ENCODE data around the gene RPS27L. TPM values are rescaled to one million over a fixed set of nuclear protein-coding genes. Genes with fewer than 3 reads are reported as not detected.

RPS27L gene
- total RNA-seq, 1 experiment from 2014 or later = 154 TPM

DNA sequence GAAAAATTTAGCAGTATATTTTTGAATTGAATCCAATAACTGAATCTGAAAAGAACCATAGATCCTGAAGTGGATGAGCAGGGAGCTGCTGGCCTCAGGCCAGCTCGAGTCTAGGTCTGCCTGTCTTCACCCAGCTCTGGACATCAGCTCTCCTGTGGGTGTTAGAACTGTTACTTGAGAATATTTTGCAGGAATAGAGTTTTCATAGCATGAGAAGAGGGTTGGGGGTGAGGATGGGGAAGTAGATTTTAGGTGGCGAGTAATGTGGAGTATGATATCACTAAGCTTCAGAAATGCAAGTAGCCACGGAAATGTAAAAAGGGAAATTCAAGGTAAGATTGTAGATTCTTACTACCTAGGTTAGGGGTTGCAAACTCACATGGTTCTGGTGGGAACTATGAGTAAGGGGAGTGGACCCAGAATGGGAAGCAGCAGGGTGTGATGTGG lies 38.3 kb upstream of the RPS27L start:
- intact Hi-C loops (cut with micrococcal nuclease) = no loop called here
- no TSS peak for BruUV-seq (replicated peaks)
- H3K27ac Mint-ChIP-seq (ENCODE audit: low read depth, unreplicated experiment) = no peak overlapping the region
- H3K9me3 Mint-ChIP-seq (ENCODE audit: unreplicated experiment) = no peaks in the 10 kb centered on the region
- H3K4me1 Mint-ChIP-seq (ENCODE audit: insufficient read depth, unreplicated experiment) = peaks cover 20% of the 10 kb centered on the region
- H3K27me3 Mint-ChIP-seq (ENCODE audit: insufficient read depth, unreplicated experiment) = no peaks in the 10 kb centered on the region
- no peak overlapping the region for H3K4me3 Mint-ChIP-seq (ENCODE audit: unreplicated experiment)
- POLR2A ChIA-PET = interaction anchor here (1.1 to 1.7 kb wide), 2 partner anchors 9 to 31 kb away, joined by 3 to 4 read pairs; no protein-coding TSS in a partner anchor
- no peaks in the 10 kb centered on the region for H3K36me3 Mint-ChIP-seq (ENCODE audit: insufficient read depth, unreplicated experiment)
- TF ChIP-seq, protein P1, sequence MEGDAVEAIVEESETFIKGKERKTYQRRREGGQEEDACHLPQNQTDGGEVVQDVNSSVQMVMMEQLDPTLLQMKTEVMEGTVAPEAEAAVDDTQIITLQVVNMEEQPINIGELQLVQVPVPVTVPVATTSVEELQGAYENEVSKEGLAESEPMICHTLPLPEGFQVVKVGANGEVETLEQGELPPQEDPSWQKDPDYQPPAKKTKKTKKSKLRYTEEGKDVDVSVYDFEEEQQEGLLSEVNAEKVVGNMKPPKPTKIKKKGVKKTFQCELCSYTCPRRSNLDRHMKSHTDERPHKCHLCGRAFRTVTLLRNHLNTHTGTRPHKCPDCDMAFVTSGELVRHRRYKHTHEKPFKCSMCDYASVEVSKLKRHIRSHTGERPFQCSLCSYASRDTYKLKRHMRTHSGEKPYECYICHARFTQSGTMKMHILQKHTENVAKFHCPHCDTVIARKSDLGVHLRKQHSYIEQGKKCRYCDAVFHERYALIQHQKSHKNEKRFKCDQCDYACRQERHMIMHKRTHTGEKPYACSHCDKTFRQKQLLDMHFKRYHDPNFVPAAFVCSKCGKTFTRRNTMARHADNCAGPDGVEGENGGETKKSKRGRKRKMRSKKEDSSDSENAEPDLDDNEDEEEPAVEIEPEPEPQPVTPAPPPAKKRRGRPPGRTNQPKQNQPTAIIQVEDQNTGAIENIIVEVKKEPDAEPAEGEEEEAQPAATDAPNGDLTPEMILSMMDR (IDR thresholded peaks at IDR 0.05; ENCODE audit: unreplicated experiment) = no peak
- no peak for DNase-seq (ENCODE audit: unreplicated experiment)
- CTCF ChIA-PET = no interaction called here

DNA sequence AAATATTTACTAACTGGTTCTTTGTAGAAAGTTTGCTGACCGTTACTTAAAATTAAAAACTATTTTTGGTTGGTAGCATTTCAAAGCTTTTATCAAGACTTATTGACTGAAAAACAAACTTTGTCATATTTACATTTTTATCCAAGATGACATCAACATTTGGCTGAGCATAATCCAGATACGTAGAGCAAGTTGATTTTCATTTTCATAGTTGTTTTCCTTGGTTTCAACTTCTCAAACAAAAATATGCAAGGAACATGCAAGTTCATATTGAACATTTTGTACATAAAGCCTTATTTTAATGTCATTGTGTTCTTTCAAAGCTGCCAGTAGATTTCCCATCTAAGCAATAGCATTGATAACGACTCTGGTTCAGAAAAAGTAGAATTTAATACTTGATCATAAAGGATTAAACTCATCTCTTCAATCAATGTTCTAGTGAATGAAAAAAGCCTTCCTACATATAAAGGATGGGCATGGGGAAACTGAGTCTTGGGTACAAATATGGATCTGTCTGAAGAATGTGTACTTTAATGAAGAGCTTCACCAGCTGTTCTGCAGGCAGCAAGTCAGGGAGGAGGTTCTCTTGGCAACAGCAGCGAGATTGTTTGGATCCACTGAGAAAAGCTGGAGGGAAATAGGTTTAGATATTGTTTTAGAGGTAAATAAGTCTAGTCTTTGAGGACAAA lies 37.7 kb upstream of the RPS27L start:
- POLR2A ChIA-PET = interaction anchor here (0.7 to 4.4 kb wide), 5 partner anchors 9 to 368 kb away, joined by 3 to 24 read pairs (median 3); partner anchors contain the start of gene RPS27L
- Mint-ChIP-seq H3K27me3 (ENCODE audit: insufficient read depth, unreplicated experiment) (no peaks in the 10 kb centered on the region), H3K4me3 (ENCODE audit: unreplicated experiment) (no peak overlapping the region), H3K27ac (ENCODE audit: low read depth, unreplicated experiment) (no peak overlapping the region), H3K4me1 (ENCODE audit: insufficient read depth, unreplicated experiment) (peaks cover 26% of the 10 kb centered on the region), H3K36me3 (ENCODE audit: insufficient read depth, unreplicated experiment) (no peaks in the 10 kb centered on the region), H3K9me3 (ENCODE audit: unreplicated experiment) (no peaks in the 10 kb centered on the region)
- TF ChIP-seq, protein P1 (IDR thresholded peaks at IDR 0.05; ENCODE audit: unreplicated experiment) = no peak
- CTCF ChIA-PET = no interaction called here
- DNase-seq (ENCODE audit: unreplicated experiment) = no peak
- BruUV-seq (replicated peaks) = no TSS peak
- intact Hi-C loops (cut with micrococcal nuclease) = no loop called here

DNA sequence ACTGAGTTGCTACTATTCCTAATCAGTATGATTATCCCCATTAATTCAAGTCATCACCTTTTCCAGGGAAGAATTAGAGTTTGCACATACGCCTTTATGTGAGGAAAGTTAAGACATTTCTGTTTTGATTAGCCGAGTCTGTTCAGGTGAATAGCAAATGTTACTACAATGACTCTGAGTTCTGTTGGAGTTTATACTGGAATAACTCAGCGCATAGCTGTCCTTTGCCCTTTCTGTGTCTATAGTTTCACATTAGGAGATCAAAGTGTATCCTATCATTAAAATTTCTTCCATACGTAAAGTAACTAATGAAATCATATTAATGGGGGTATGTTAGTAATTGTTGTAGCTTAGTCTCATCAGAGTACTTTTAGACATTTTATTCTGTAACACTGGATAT lies 37.0 kb upstream of the RPS27L start:
- Mint-ChIP-seq H3K4me3 (ENCODE audit: unreplicated experiment) (no peak overlapping the region), H3K36me3 (ENCODE audit: insufficient read depth, unreplicated experiment) (no peaks in the 10 kb centered on the region), H3K4me1 (ENCODE audit: insufficient read depth, unreplicated experiment) (peaks cover 28% of the 10 kb centered on the region), H3K27me3 (ENCODE audit: insufficient read depth, unreplicated experiment) (no peaks in the 10 kb centered on the region), H3K27ac (ENCODE audit: low read depth, unreplicated experiment) (no peak overlapping the region), H3K9me3 (ENCODE audit: unreplicated experiment) (no peaks in the 10 kb centered on the region)
- ChIA-PET POLR2A (interaction anchor here (0.7 to 4.4 kb wide), 5 partner anchors 8 to 369 kb away, joined by 3 to 24 read pairs (median 4); partner anchors contain the start of gene RPS27L), CTCF (no interaction called here)
- no peak for DNase-seq (ENCODE audit: unreplicated experiment)
- intact Hi-C loops (cut with micrococcal nuclease) = no loop called here
- TF ChIP-seq, protein P1 (IDR thresholded peaks at IDR 0.05; ENCODE audit: unreplicated experiment) = no peak
- no TSS peak for BruUV-seq (replicated peaks)

DNA sequence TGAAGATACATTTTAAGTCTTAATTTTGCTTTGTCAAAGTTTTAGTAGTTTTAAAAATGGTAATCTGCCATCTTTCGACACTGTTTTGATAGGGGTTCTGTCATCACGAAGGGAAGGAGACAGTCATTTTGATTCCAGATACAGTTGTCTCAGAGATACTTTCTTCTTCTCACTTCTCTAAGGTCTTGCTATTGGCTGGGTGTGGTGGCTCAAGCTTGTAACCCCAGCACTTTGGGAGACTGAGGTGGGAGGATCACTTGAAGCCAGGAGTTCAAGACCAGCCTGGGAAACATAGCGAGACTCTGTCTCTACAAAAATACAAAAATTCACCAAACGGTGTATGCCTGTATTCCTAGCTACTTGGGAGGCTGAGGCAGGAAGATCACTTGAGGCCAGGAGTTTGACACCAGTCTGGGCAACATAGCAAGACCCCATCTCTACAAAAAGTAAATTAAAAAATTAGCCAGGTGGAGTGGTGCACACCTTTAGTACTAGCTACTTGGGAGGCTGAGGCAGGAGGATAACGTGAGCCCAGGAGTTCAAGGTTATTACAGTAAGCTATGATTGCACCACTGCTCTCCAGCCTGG lies 35.4 kb upstream of the RPS27L start:
- Mint-ChIP-seq H3K9me3 (ENCODE audit: unreplicated experiment) (no peaks in the 10 kb centered on the region), H3K27me3 (ENCODE audit: insufficient read depth, unreplicated experiment) (no peaks in the 10 kb centered on the region), H3K4me1 (ENCODE audit: insufficient read depth, unreplicated experiment) (peaks cover 28% of the 10 kb centered on the region), H3K36me3 (ENCODE audit: insufficient read depth, unreplicated experiment) (no peaks in the 10 kb centered on the region), H3K27ac (ENCODE audit: low read depth, unreplicated experiment) (no peak overlapping the region), H3K4me3 (ENCODE audit: unreplicated experiment) (no peak overlapping the region)
- intact Hi-C loops (cut with micrococcal nuclease) = no loop called here
- no TSS peak for BruUV-seq (replicated peaks)
- ChIA-PET POLR2A (interaction anchor here (1.3 to 4.4 kb wide), 4 partner anchors 11 to 47 kb away, joined by 3 to 24 read pairs (median 8); partner anchors contain the start of gene RPS27L), CTCF (interaction anchor here (1.1 kb wide), 1 partner anchor 10 kb away, joined by 4 read pairs; no protein-coding TSS in a partner anchor)
- TF ChIP-seq, protein P1 (IDR thresholded peaks at IDR 0.05; ENCODE audit: unreplicated experiment) = no peak
- no peak for DNase-seq (ENCODE audit: unreplicated experiment)
